GM12874 (cell line): ENCODE measurements around the gene UGT2A3.

Experiments
- TF ChIP-seq, protein P1 (sequence below): IDR thresholded peaks from 2 replicates; pipeline ENCODE4 v1.5.1; 2011; ENCODE audit warnings: low read depth, mild to moderate bottlenecking, control low read depth, low read length, moderate library complexity; ENCODE audit not compliant: insufficient read depth

Gene UGT2A3

DNA sequence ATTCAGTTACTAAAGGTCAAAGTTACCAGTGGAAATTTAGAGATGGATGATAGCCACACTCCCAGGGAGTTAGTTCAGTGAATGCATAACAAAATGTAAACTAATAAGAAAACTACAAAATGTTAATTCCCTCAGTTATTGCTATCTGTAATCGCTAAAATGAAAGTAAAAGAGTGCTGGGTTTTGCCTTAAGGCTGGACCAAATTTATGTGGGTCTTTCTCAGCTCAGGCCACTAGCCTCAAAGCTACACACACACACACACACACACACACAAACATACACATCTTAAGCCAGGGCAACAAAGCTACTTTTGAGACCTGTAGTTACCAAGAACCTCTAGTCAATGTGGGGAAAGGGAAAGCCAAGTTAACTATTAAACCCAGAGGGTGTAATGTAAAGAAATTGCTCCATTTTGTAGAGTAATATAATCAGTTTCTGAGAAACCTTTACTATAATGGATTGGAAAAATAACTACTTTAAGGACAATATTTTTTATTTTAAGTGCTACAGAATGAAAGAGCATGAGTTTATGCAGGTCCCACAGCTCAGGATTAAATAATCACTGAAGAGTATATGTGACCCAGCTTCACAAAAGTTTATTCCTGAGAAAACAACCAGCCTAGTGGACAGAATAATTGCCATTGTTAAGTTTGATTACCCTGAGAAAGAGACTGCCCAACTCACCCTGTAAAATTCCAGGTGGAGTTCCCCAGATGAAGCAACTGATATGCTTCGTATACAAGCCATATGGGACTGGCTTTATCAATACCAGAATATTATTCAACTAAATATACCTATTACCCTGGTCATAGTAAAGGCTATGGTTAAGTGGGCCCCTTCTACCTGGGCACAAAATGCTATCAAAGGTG lies 8.9 kb upstream of the UGT2A3 start:
- TF ChIP-seq, protein P1, sequence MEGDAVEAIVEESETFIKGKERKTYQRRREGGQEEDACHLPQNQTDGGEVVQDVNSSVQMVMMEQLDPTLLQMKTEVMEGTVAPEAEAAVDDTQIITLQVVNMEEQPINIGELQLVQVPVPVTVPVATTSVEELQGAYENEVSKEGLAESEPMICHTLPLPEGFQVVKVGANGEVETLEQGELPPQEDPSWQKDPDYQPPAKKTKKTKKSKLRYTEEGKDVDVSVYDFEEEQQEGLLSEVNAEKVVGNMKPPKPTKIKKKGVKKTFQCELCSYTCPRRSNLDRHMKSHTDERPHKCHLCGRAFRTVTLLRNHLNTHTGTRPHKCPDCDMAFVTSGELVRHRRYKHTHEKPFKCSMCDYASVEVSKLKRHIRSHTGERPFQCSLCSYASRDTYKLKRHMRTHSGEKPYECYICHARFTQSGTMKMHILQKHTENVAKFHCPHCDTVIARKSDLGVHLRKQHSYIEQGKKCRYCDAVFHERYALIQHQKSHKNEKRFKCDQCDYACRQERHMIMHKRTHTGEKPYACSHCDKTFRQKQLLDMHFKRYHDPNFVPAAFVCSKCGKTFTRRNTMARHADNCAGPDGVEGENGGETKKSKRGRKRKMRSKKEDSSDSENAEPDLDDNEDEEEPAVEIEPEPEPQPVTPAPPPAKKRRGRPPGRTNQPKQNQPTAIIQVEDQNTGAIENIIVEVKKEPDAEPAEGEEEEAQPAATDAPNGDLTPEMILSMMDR: no peak

DNA sequence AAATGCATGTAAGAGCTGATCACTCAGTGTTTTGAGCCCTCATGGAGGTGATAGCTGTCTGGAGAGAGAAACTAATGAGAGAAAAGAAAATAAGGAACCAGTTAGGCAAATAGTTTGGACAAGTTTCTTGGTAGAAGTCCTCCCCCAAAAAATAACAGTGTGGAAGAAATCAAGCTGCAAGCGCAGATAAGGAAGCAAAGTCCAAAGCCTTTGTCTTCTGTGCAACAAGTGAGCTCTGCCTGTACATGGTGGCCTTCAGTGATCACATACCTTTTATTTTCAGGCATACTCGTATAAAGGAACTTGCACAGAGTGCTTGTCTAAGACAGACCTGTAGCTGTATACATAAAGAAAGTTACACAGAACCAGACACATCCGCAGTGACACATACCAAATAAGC lies 2.5 kb upstream of the UGT2A3 start:
- TF ChIP-seq, protein P1: no peak

DNA sequence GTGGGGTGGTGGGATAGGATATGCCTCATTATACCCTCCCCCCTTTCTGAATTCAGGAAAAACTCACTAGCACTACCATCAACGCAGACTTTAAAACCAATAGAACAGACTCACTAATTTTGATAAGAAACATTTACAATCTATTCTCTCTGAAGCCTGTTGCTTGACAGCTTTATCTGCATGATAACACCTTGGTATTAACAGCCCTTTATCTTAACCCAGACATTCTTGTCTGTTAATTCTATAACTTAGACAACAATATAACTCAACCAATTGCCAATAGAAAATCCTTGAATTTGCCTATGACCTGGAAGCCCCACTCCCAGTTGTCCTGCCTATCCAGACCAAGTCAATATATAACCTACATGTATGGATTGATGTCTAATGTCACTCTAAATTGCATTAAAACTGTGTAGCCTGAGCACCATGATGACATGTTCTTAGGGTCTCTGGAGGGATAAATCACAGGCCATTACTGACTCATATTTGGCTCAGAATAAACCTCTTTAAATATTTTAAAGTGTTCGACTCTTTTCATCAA lies 1.5 kb upstream of the UGT2A3 start:
- TF ChIP-seq, protein P1: no peak

DNA sequence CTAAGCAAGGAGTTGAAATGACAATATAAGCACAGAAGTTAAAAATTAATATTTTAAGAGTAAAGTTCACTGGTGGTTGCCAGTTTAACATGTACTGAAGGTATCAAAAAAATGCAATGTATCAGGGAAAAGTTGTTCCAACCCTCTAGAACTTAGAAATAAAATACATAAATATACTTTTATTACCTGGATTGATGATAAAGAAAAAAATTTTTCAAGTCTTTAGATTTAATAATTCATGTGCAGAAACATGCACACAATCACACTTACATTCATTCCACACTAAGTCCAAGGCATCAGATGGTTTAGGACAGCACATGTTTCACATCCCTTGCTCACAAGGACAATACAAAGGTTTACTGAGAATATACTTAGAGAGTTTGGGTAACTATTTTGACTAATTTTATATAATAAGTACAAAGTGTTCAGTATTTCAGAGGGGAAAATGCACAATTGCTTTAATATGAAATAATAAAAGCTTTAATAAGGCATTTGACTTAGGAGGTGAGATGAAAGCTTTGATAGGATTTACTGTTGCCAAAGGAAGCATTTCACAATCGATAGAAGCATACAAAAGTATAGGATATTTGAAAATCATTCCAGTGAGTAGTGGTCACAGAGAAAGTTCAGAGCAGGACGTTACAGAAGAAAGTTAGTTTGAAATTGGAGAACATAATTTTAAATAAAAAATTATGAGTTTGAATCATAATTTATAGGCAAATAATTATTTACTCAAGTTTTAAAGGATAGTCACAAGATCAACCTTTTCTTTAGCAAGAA lies 392 bp upstream of the UGT2A3 start:
- TF ChIP-seq, protein P1: no peak

DNA sequence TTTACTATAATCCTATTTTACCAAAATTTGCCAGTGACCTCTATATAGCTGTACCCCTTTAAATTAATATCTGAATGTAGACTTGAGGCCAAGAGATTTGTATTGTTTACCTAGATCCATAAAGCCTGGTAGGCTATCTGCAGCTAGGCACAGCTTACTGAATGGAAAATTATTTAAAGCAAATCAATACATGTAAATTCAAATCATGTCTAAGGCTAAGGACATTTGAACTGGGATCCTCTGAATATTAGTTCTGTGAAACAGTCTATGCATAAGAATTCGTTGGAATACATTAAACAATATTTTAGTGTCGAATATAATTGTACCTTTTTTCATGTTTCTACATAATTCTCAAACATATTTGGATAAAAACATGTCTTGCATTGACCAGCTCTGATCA lies 1.6 kb downstream of the UGT2A3 start:
- TF ChIP-seq, protein P1: no peak

DNA sequence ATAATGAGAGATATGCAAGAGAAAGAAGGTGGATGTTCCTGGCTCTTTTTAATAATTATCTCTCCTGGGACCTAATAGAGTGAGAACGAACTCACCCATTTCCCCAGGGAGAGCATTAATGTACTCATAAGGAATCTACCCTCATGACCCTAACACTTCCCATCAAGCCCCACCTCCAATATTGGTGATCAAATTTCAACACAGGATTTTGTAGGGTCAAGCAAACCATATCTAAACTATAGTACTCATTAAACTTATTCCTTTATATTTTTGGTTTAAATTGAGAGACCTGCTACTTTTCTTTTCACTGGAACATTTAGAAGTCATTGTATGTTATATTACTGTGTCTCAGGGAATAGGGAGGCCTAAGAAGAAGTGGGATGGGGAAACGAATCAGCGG lies 2.6 kb downstream of the UGT2A3 start:
- TF ChIP-seq, protein P1: no peak

DNA sequence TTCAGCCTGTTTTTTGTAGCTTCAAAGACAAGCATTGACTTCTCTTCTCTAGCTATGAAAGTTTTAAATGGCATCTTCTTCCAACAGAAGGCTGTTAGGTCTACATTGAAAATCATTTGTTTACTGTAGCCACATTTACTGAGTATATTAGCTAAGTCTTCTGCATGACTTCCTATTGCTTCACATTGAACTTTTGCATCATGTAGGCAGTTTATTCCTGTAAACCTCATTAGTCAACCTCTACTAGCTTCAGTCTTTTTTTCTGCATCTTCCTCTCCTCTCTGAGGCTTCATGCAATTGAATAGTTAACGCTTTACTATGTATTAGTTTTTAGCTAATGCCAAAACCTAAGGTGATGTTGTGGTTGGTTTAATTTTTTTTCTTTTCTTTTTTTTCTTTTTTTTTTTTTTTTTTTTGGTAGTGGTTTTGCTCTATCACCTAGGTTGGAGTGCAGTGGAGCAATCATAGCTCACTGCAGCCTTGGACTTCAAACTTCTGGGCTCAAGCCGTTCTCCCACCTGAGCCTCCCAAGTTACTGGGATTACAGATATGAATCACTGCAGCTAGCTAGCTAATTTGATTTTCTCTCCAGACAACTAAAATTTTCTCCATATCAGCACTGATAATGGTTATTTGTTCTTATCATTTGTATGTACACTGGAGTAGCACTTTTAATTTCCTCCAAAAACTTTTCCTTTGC lies 3.4 kb downstream of the UGT2A3 start:
- TF ChIP-seq, protein P1: no peak
